ENCODE results near the gene FAM200C.

DNA sequence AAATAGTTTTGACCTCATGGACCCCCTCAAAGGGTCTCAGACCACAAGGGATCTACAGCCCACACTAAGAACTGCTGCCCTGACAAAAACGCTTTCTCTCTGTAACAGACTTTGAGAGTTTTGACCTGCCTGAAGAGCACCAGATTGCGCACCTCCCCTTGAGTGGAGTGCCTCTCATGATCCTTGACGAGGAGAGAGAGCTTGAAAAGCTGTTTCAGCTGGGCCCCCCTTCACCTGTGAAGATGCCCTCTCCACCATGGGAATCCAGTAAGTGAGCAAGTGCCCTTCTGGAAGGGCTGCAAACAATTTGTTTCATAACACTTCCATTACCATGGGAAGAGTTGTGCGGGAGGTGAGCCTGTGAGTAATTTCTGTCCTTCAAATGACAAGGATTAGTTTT lies 27.8 kb upstream of the FAM200C start:
- no peak for TF ChIP-seq POLR2A (IDR thresholded peaks at IDR 0.05; ENCODE audit: low read length)
- no peak for TF ChIP-seq GATA1 (IDR thresholded peaks at IDR 0.05; ENCODE audit: low read depth, low read length)
